ENCODE measurements around the gene DPAGT1.
A peak's percentile ranks its signal among the peaks of the same experiment; 100 is the strongest.
"Not testable (repeated sequence)": the region's sequence is repeated elsewhere in the genome, so short reads cannot be mapped to it uniquely, and the experiment has no call there.

The DPAGT1 gene

DNA sequence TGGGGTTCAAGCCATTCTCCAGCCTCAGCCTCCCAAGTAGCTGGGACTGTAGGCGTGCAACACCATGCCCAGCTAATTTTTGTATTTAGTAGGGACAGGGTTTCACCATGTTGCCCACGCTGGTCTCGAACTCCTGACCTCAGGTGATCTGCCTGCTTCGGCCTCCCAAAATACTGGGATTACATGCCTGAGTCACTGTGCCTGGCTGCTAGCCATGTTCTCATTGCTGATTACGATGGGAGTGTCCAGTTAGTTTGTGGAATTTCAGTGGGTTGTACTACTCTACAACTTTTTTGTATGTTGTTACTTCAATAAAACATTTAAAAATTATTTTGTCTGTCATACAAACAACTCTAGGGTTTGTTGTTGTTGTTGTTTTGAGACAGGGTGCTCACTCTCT lies 38.9 kb downstream of the DPAGT1 start:
- no peak for DNase-seq (ENCODE audit: extremely low read depth, low read depth)
- TF ChIP-seq, protein P1, sequence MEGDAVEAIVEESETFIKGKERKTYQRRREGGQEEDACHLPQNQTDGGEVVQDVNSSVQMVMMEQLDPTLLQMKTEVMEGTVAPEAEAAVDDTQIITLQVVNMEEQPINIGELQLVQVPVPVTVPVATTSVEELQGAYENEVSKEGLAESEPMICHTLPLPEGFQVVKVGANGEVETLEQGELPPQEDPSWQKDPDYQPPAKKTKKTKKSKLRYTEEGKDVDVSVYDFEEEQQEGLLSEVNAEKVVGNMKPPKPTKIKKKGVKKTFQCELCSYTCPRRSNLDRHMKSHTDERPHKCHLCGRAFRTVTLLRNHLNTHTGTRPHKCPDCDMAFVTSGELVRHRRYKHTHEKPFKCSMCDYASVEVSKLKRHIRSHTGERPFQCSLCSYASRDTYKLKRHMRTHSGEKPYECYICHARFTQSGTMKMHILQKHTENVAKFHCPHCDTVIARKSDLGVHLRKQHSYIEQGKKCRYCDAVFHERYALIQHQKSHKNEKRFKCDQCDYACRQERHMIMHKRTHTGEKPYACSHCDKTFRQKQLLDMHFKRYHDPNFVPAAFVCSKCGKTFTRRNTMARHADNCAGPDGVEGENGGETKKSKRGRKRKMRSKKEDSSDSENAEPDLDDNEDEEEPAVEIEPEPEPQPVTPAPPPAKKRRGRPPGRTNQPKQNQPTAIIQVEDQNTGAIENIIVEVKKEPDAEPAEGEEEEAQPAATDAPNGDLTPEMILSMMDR (IDR thresholded peaks at IDR 0.05; ENCODE audit: low read depth, low read length), result no peak

DNA sequence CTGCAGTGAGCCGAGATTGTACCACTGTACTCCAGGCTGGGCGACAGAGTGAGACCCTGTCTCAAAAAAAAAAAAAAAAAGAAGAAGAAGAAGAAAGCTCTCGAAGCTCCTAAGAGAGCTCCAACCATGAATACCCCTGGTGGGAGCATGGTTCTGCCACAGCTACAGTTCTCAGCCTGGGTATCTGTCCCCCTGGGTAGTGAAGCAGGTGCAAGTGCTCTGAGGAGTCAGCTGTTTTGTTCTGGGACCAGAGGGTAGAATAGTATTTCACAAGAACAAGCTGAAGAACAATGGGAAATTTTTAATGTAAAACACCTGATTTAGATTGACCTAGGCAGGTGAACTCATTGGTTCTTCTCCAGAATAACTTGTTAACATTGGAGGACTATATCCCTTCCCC lies 40.4 kb downstream of the DPAGT1 start:
- DNase-seq (ENCODE audit: extremely low read depth, low read depth), result no peak
- TF ChIP-seq, protein P1 (IDR thresholded peaks at IDR 0.05; ENCODE audit: low read depth, low read length), result no peak

DNA sequence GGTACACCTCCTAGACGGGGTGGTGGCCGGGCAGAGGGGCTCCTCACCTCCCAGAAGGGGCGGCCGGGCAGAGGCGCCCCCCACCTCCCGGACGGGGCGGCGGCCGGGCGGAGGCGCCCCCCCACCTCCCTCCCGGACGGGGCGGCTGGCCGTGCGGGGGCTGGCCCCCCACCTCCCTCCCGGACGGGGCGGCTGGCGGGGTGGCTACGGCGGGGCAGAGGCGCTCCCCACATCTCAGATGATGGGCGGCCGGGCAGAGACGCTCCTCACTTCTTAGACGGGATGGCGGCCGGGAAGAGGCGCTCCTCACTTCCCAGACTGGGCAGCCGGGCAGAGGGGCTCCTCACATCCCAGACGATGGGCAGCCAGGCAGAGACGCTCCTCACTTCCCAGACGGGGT lies 42.5 kb downstream of the DPAGT1 start:
- DNase-seq (ENCODE audit: extremely low read depth, low read depth), result not testable (repeated sequence)

DNA sequence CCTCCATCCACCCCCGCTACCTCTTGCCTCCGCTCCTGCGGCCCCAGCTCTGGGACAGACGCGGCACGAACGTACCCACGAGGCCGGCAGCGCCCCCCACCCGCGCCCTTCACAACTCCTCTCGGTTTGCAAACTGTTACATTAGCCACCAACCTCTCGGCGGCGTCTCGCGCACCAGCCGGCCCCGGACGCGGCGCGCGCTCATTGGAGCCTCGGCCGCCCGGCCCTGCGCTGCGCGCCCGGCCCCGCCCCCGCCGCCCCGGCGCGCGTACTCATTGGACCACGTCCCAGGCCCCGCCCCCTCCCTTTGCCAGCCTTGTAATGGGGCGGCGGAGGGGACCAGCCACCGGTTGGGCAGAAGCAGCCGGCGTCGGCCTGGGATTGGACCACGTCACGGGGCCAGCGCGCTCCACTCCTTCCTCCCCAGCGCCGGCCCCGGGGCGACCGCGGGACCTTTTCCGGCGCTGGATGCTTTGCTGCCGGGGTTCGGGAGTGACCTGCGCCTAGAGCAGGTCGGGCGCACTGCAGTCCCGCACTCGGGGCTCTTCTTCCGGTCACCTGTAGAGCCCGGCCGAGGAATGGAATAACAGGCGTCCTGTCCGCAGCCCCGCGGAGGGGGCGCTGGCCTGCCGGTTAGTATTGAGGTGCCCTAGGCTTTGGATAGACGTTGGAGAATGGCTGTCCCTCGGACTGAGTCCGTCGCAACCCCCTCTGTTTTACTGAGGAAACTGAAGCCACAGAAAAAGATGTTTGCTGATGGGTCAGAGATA lies 44.5 kb downstream of the DPAGT1 start, which contains the start of gene HYOU1:
TSS of gene HYOU1 (minus strand) at position 206 of the 770 bp plus-strand sequence. CDS start 1,045 bp downstream, outside the sequence.
- TF ChIP-seq, protein P1 (IDR thresholded peaks at IDR 0.05; ENCODE audit: low read depth, low read length), result peak; percentile 30
- peak; percentile 92 for DNase-seq (ENCODE audit: extremely low read depth, low read depth)

DNA sequence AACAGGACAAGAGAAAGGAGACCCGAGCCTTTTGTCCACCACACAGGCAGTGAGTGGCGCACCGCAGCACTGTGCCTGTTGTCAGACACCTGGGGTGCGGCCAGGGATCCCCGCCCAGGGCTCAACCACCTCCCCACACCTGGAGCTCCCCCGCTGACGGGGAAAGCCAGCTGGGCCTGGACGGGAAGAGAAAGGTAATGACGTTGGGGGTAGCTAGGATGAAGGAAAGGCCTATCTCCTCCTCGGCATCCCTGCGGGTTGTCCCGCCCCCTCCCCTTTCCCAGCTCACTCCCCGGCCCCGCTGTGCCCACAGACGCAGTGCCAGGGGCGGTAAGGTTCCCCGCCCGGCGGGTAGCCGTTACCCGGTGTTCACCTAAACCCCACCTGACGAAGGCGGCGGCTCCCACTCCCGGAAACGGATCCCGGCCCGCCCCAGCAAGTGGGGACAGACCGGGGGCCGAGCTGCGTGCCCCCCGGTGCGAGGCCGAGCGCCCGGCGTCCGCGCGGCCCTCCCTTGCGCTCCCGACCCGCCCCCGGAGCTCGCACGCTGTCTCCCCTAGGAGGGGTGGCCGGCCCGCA lies 45.1 kb downstream of the DPAGT1 start:
- TF ChIP-seq, protein P1 (IDR thresholded peaks at IDR 0.05; ENCODE audit: low read depth, low read length), result no peak
- no peak for DNase-seq (ENCODE audit: extremely low read depth, low read depth)

DNA sequence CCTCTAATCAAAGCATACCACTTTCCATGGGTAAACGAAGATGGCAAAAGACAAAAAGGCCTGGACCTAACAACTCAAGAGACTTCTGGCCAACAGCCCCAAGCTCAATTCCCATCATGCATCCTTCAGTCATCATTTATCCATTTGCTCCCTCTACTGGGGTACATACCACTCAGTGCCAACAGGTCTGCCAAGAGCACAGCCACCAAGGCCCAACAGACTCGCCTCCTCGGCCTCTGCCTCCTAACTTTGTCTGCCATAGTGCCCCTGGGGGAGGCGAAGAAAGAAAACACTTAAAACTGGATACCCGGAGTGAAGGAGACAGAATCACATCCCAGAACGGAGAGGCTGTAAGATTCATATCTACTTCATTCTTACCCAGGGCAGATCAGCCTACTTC lies 45.8 kb downstream of the DPAGT1 start:
- TF ChIP-seq, protein P1 (IDR thresholded peaks at IDR 0.05; ENCODE audit: low read depth, low read length), result peak; percentile 14
- no peak for DNase-seq (ENCODE audit: extremely low read depth, low read depth)

DNA sequence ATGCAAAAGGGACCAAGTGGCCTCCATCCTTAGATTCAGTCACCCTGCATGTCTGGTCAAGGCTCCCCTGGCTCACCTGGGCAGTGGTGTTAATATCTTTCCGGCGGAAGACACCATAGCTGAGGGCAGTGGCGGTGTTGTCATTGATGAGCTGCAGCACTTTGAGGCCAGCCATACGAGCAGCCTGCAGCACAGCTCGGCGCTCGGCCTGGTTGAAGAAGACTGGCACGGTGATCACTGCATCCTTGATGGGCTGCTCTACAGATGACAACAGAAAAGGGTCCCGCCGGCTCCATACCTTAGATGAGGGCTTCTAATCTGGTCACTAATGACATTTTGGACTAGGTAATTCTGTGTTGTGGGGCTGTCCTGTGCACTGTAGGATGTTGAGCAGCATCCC lies 47.2 kb downstream of the DPAGT1 start:
- TF ChIP-seq, protein P1 (IDR thresholded peaks at IDR 0.05; ENCODE audit: low read depth, low read length), result no peak
- DNase-seq (ENCODE audit: extremely low read depth, low read depth), result no peak
